MG63 (cell line): ENCODE results near the gene SORL1. TPM values are rescaled to one million over a fixed set of nuclear protein-coding genes. Genes with fewer than 3 reads are reported as not detected.

Experiments
- DNase-seq: peaks from one replicate; pipeline ENCODE4 v3.0.0-alpha.2; 2020
- H3K27me3 ChIP-seq: fragments of 250-450 bp; sonication (Bioruptor Pico); 2 replicates; pipeline ENCODE4 v1.5.1; 2020; ENCODE audit warnings: mild to moderate bottlenecking, moderate library complexity
- H3K36me3 ChIP-seq: fragments of 250-450 bp; sonication (Bioruptor Pico); 2 replicates; pipeline ENCODE4 v1.5.1; 2020; ENCODE audit warnings: mild to moderate bottlenecking, moderate library complexity
- H3K4me3 ChIP-seq: fragments of 250-450 bp; sonication (Bioruptor Pico); 2 replicates; pipeline ENCODE4 v1.5.1; 2020; ENCODE audit warnings: mild to moderate bottlenecking, moderate library complexity
- H3K9me3 ChIP-seq: fragments of 250-450 bp; sonication (Bioruptor Pico); 2 replicates; pipeline ENCODE4 v1.5.1; 2020; ENCODE audit warnings: mild to moderate bottlenecking, moderate library complexity
- total RNA-seq: library from RNA; depleted of rRNA; stranded (reverse); fragments of >200 nt; shearing (Covaris generic); gene quantifications from 2 replicates; pipeline ENCODE4 v1.2.3, GENCODE V29; 2014; ENCODE audit warnings: low replicate concordance

Gene SORL1
- total RNA-seq, 1 experiment from 2014 or later, result 0.69 TPM

DNA sequence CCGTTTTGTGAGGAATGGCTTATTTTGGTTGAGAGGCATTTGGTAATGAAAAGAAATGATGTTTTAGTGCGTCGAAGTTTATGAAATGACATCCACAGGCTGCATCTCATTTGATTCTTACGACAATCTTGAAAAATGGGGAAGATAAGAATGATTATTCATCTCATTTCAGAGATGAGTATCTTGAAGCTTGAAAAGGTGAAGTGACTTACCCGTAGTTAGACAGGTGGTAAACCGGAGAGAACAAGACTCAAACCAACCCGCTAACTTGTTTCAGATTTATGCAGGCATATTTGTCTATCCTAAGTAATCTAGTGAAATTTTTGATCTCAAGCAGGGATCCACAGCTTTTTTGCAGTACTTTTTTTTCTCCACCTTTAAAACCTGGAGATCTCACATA lies 9.7 kb downstream of the SORL1 start:
- Histone ChIP-seq H3K9me3 (no peaks in the 10 kb centered on the region), H3K36me3 (no peaks in the 10 kb centered on the region), H3K27me3 (no peaks in the 10 kb centered on the region), H3K4me3 (no peak overlapping the region)
- no peak for DNase-seq

DNA sequence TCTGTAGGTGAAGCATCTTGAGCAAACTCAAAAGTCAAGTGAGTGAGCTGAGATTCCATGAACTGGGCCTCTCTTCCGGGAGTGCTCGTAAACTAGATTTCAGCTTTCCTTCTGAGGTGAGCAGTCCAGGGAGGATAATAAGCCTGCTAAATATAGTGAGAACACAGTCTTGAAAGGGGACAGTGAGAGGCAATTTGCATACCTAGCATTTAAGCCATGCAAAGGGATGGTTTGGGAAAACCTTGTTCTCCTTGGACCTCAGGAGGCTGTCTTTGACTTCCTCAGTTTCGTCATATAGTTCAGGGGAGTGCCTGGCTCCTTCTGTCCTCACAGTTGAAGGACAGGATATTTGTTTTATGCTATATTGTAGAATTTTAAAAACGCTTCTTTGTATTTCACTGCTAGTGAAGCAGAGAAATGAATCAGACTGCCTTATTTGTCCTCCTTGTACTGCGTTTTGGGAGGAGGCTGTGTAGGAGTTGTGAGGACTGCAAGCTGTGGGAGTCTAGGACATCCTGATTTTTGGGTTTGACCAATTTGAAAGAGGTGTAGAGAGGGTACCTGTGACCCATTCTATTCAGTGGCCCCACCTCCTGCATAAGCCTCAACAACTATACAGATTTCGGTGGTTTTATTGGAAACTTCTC lies 11.7 kb downstream of the SORL1 start:
- DNase-seq, result no peak
- no peaks in the 10 kb centered on the region for H3K36me3 ChIP-seq
- no peak overlapping the region for H3K4me3 ChIP-seq
- H3K27me3 ChIP-seq, result no peaks in the 10 kb centered on the region
- no peaks in the 10 kb centered on the region for H3K9me3 ChIP-seq

DNA sequence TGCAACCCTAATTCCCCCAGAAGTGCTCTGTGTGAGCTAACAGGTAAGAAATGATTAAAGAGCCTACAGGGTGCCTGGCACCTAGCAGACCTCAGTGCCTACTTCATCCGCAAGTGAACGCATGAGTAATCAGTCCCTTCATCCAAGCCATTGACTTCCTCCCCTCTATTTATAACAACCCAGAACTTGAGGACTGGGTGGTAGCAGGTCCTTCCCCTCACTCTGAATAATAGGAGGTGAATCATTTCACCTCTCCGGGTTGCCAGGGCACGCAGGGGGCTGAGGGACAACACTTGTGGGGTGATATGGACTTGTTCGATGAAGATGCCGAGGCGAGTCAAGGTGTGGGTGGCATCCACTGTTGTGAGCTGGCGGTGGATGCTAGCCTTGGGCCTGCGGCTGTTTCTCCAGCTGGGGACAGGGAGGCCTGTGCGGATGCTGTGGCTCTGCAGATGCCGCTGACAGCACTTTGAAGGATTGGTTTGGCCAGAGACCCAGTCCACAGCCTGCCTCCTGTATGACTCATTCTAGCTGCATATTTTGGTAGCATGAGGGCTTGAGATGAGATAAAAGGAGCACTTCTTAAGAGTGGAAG lies 12.3 kb downstream of the SORL1 start:
- Histone ChIP-seq H3K4me3 (no peak overlapping the region), H3K27me3 (no peaks in the 10 kb centered on the region), H3K9me3 (no peaks in the 10 kb centered on the region), H3K36me3 (no peaks in the 10 kb centered on the region)
- peak; percentile 89 for DNase-seq

DNA sequence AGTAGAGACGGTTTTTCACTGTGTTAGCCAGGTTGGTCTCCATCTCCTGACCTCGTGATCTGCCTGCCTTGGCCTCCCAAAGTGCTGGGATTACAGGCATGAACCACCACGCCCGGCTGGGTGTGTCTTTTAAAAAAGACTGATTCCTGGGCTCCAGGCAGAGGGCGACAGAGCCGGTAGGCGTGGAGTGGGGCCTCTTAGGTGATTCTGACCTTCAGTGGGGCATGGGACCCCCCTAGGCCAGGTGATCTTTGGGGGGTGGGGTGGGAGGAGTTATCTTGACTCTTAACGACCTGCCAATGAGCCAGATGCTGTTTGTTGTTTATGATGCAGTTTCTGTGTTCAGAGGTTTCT lies 13.6 kb downstream of the SORL1 start:
- H3K4me3 ChIP-seq, result no peak overlapping the region
- no peaks in the 10 kb centered on the region for H3K36me3 ChIP-seq
- no peaks in the 10 kb centered on the region for H3K9me3 ChIP-seq
- no peaks in the 10 kb centered on the region for H3K27me3 ChIP-seq
- no peak for DNase-seq

DNA sequence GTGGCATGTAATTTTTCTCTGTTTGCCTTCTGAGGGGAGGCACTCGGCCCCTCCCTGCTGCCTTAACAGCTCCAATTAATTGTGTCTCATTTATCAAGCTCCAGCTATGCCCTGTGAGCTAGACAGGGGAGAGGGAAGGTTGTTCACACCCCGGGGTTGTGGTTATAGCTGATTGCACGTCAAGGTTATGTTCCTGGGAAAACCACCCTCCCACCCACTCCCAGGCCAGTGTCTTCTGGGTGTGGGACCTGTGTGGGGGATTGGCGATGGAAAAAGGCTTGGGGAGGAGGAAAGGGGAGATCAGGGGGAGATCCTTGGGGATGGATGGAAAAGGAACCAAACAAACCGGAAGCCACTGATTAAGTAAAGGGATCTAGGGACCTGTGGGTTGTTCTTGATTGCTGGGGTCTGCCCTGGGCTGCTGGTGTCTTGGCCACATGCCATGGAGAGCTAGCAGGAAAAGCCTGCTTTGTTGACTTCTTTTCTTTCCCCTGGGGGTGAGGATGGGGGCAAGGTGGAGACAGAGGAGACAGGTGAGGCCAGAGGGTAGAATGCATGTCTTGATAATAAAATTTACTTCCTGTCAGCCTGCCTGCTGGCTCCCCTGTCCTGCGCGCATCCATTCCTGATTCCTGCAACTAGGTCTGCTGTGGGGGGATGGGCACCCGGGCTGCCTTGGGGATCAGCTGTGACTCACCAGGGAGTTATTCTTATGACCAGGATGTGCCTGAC lies 14.1 kb downstream of the SORL1 start:
- DNase-seq, result peak; percentile 94
- Histone ChIP-seq H3K27me3 (no peaks in the 10 kb centered on the region), H3K36me3 (no peaks in the 10 kb centered on the region), H3K9me3 (no peaks in the 10 kb centered on the region), H3K4me3 (no peak overlapping the region)

DNA sequence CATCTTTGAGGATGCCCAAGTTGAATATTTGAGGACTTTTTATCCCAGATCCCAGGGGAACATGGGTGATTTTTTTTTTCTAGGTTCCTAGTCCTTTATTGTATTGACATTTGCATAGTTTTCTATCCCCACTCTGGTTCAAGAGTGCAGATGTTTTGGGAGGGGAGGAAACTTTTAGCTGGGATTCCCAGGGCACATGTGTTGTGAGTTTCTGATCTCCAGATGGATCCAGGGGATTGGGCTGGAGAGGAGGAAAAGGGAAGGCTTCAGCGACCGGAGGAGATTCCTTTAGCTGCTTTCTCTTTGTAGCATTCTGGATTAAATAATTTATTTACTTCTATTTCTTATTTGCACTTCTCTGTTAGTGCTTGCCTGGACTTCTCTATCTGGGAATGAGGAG lies 15.4 kb downstream of the SORL1 start:
- Histone ChIP-seq H3K36me3 (no peaks in the 10 kb centered on the region), H3K27me3 (no peaks in the 10 kb centered on the region), H3K4me3 (no peak overlapping the region), H3K9me3 (no peaks in the 10 kb centered on the region)
- DNase-seq, result no peak

DNA sequence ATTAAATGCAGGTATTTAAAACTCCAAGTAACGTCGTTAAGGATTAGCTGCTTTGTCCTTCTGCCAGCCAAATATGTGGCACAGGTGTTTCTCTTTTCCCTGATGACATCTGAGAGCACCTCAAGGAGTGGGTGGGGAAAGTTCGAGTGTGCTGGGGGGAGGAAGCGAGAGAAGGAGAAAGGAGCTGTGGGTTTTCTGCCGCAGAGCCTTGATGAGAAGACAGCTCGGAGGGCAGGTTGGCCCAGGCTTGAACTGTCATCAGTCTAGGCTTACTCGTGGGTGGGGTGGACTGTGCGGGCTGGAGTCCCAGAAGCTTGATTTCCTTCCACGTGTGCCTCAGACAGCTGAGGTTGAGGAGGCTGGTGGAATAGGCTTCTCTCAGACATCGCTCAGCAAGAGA lies 15.9 kb downstream of the SORL1 start:
- no peaks in the 10 kb centered on the region for H3K9me3 ChIP-seq
- H3K4me3 ChIP-seq, result no peak overlapping the region
- no peaks in the 10 kb centered on the region for H3K36me3 ChIP-seq
- H3K27me3 ChIP-seq, result no peaks in the 10 kb centered on the region
- DNase-seq, result no peak

DNA sequence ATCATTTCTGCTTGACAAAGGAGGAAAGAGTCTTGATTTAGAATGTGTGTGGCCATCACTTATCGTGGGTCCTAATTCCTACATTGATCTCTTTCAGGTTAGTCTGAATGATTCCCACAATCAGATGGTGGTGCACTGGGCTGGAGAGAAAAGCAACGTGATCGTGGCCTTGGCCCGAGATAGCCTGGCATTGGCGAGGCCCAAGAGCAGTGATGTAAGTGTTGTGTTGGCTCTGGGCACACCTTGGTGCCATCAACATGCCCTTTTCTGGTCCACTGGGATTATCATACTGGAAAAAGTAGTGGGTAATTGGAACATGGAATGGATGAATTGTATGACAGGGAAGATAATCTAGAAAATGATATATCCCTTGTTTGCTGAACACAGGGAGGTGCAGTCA lies 17.8 kb downstream of the SORL1 start:
- H3K4me3 ChIP-seq, result no peak overlapping the region

DNA sequence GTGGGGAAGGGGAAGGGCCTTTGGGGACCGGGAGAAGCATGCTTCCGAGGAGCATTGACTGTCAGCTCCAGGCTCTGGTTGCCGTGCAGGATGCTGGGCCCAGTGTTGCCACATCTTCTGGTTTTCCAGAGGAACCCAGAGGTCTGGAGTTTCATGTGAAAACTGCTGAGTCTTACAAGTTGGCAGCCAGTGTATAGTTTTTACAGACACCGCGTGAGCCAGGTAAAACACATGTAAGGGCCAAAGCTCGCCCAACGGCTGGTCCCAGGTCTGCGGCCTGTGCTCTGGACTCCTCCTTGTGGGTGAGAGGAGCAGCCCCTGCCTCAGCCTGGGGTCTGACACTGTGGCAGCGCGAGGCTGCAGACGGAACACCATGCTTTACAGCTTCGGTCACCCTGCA lies 19.1 kb downstream of the SORL1 start:
- H3K27me3 ChIP-seq, result no peaks in the 10 kb centered on the region

More for the DNA sequence above, 17.8 kb downstream of the SORL1 start:
- no peak for DNase-seq
- Histone ChIP-seq H3K36me3 (no peaks in the 10 kb centered on the region), H3K27me3 (no peaks in the 10 kb centered on the region), H3K9me3 (no peaks in the 10 kb centered on the region)

DNA sequence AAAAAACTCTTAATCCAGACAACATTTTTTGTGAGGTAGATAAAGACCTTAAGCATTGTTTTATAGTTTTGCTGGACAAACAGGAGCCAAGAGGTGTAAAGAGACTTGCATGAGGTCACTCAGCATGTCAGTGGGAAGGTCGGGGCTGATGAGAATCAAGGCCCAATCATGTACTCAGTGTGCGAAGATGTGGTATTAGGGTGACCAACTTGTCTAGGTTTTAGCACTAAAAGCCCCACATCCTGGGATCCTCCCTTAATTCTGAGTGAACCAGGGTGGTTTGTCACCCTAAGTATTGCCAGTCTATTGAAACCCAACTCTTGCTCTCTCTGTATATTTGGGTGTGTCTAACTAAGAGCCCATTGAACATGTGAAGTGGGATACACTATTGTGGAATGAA lies 20.2 kb downstream of the SORL1 start:
- H3K9me3 ChIP-seq, result no peaks in the 10 kb centered on the region
- no peak overlapping the region for H3K4me3 ChIP-seq
- H3K27me3 ChIP-seq, result no peaks in the 10 kb centered on the region
- no peaks in the 10 kb centered on the region for H3K36me3 ChIP-seq
- no peak for DNase-seq

More for the DNA sequence above, 19.1 kb downstream of the SORL1 start:
- H3K36me3 ChIP-seq, result no peaks in the 10 kb centered on the region
- no peak for DNase-seq
- no peaks in the 10 kb centered on the region for H3K9me3 ChIP-seq
- H3K4me3 ChIP-seq, result no peak overlapping the region

DNA sequence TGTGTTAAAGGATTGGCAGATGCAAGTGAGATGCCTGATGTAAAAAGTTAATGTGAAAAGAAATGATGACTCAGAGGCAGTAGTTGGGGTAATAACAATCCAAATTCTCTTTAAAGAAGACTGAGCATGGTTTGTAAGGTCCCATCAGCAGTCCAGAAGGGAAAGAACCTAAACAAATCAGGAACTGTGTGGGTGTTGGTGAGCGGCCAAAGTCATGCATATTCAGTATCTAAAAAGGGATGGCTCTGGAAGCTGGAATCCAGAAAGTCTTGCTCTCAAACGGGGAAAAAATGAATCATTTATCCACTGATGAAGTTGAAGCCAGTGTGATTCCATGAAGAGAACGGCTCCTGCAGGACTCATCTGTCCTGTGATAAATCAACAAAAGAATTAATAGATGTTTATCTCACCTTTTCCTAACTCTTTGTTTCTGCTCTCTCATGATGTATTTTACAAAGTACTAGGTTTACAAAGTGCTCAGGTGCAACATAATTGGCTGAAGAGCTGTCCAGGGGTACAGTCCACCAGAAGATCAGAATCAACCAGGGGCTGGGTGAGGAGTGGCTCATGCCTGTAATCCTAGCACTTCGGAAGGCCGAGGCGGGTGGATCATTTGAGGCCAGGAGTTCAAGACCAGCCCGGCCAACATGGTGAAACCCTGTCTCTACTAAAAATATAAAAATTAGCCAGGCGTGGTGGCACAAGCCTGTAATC lies 21.1 kb downstream of the SORL1 start:
- no peaks in the 10 kb centered on the region for H3K27me3 ChIP-seq
- DNase-seq, result peak; percentile 57
- no peak overlapping the region for H3K4me3 ChIP-seq
- H3K9me3 ChIP-seq, result no peaks in the 10 kb centered on the region
- no peaks in the 10 kb centered on the region for H3K36me3 ChIP-seq

DNA sequence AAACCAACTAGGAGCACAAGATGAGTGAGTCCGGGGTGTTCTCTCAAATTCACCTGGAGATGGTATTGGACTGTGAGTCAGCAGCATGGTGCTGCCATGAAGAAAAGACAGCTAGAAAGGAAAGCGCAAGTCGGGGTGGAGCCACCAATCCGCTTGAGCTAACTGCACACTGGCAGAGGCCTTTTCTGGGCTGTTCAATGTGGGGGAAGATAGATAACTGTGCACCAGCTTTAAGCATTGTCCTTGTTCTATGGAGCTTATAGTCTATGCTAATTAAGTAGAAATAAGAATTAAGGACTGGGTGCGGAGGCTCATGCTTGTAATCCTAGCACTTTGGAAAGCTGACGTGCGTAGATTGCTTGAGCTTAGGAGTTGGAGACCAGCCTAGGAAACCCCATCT lies 22.6 kb downstream of the SORL1 start:
- DNase-seq, result no peak
- H3K4me3 ChIP-seq, result no peak overlapping the region

DNA sequence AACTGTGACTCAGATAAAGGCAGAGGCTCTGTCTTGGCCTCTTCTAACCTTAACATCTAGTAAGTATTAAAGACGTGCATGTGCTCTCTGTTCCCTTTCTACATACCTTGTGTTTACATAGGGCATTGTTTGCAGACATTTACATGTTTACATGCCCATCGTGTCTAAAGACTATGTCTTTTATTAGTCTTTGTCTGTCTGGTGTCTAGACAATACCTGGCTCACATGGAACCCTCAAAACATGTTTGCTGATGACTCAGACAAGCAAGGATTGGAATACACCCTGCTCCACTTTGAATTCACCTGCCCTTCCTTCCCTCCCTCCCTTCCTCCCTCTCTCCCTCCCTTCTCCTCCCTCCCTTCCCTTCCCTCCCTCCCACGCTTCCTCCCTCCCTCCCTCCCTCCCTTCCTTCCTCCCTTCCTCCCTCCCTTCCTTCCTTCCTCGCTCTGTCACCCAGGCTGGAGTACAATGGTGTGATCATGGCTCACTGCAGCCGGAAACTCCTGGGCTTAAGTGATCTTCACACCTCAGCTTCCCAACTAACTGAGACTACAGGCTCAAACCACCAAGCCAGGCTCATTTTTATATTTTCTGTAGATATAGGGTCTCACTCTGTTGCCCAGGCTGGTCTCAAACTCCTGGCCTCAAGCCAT lies 24.4 kb downstream of the SORL1 start:
- Histone ChIP-seq H3K4me3 (no peak overlapping the region), H3K9me3 (no peaks in the 10 kb centered on the region), H3K27me3 (no peaks in the 10 kb centered on the region), H3K36me3 (no peaks in the 10 kb centered on the region)
- no peak for DNase-seq

More for the DNA sequence above, 22.6 kb downstream of the SORL1 start:
- H3K27me3 ChIP-seq, result no peaks in the 10 kb centered on the region
- no peaks in the 10 kb centered on the region for H3K36me3 ChIP-seq
- H3K9me3 ChIP-seq, result no peaks in the 10 kb centered on the region

DNA sequence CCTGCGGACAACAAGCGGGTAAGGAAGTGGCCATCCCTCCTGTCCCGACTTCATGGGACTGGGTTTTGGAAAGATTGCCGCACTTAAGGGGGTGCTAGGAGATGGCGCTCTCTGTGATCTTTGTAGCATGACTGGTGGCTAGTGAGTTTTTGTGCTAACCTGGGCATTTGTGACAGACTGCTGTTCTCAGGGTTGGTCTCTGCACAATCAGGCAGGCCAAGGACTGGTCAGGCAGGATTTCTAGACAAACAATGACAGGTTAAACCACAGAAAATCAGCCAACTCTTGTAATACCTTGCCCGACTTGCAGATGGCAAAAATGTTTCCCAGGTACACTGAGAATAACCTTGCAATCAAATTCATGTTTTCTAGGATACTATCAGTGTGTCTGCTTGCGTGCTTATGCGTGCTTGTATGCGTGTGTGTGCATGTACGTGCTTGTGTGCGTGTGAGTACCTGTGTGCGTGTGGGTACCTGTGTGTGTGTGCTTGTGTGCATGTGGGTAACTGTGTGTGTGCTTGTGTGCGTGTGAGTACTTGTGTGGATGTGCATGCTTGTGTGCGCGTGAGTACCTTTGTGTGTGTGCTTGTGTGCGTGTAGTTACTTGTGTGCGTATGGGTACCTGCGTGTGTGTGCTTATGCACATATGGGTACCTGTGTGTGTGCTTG lies 26.2 kb downstream of the SORL1 start:
- no peak overlapping the region for H3K4me3 ChIP-seq
- DNase-seq, result no peak
- H3K9me3 ChIP-seq, result no peaks in the 10 kb centered on the region
- H3K27me3 ChIP-seq, result no peaks in the 10 kb centered on the region
- no peaks in the 10 kb centered on the region for H3K36me3 ChIP-seq

DNA sequence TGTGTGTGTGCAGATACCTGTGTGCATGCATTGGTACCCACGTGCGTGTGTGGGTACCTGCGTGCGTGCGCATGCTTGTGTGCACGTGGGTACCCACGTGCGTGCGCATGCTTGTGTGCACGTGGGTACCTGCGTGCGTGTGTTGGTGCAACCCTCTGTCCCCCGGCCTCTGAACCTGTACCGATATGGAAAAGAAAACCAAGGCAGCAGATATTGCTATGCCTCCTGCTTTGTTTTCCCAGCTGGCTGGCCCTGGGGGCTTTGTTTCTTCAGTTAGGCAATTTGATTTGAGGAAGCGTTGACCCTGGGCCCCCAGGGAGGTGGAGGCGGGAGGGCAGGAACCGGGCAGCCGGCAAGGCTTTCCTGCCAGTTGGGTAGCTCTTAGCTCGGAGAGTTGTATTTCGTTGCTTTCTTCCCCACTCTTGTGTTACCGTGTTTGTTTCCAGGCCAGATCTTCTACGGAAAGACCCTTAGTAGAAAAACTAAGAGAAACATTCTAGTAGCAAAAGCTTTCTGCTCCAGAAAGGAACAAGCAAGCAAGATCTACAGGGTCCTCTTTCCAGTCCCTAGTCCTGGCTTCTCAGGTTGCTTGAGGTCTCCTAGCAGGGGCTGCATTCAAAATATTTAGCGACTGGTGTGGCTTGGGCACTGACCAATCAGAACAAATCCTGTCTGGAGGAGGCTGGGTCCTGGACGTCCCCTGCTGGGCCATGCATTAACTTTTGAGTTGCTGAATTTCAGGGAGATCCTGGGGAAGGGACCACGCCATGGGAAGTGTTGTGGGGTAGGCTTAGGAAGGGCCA lies 27.0 kb downstream of the SORL1 start:
- Histone ChIP-seq H3K27me3 (no peaks in the 10 kb centered on the region), H3K36me3 (no peaks in the 10 kb centered on the region), H3K9me3 (no peaks in the 10 kb centered on the region), H3K4me3 (no peak overlapping the region)
- no peak for DNase-seq
